OCI-LY7 (cell line): ENCODE results near the gene C6orf89. TPM values are rescaled to one million over a fixed set of nuclear protein-coding genes. Genes with fewer than 3 reads are reported as not detected.

Source experiments
- BruUV-seq: library from RNA; stranded (reverse); fragments of 400-500 nt; replicated peaks from 2 replicates; lab custom pipeline; 2021; lab: Mats Ljungman, UMichigan
- CTCF ChIA-PET: fragments of 300-600 bp; sonication (Branson Sonifier 250); formaldehyde crosslinking; loops from one replicate; lab custom pipeline; 2022; ENCODE audit warnings: antibody characterized with exemption; ENCODE audit not compliant: unreplicated experiment; lab: Charles Lee
- POLR2A ChIA-PET: fragments of 300-600 bp; sonication (Branson Sonifier 250); formaldehyde crosslinking; loops from one replicate; lab custom pipeline; 2022; ENCODE audit warnings: antibody characterized with exemption; lab: Charles Lee
- DNase-seq: peaks from one replicate; pipeline ENCODE4 v3.0.0-alpha.2; 2015; ENCODE audit warnings: low spot score
- H2AFZ ChIP-seq: fragments of 200-600 bp; sonication (generic), shearing (Covaris generic); 2 replicates; pipeline ENCODE4 v1.6.1; 2014; ENCODE audit warnings: mild to moderate bottlenecking, antibody characterized with exemption, low read length, moderate library complexity
- H3K27ac ChIP-seq: fragments of 200-600 bp; sonication (generic); 2 replicates; pipeline ENCODE4 v1.5.1; 2014; ENCODE audit warnings: mixed run types, low read depth, mild to moderate bottlenecking, moderate library complexity, low read length, inconsistent platforms; ENCODE audit not compliant: poor library complexity, severe bottlenecking
- H3K36me3 ChIP-seq: fragments of 200-600 bp; sonication (generic); 2 replicates; pipeline ENCODE4 v1.6.1; 2014; ENCODE audit warnings: mild to moderate bottlenecking, antibody characterized with exemption, low read length, moderate library complexity, mixed read lengths; ENCODE audit not compliant: insufficient read depth
- H3K4me1 ChIP-seq: fragments of 200-600 bp; sonication (generic); 2 replicates; pipeline ENCODE4 v1.5.1; 2014; ENCODE audit warnings: mild to moderate bottlenecking, low read length; ENCODE audit not compliant: insufficient read depth, poor library complexity, severe bottlenecking
- H3K4me2 ChIP-seq: fragments of 200-600 bp; sonication (generic); 2 replicates; pipeline ENCODE4 v1.6.1; 2014; ENCODE audit warnings: mild to moderate bottlenecking, low read length
- H3K4me3 ChIP-seq: fragments of 200-600 bp; sonication (generic); 2 replicates; pipeline ENCODE4 v1.5.1; 2014; ENCODE audit warnings: mild to moderate bottlenecking, low read depth, low read length; ENCODE audit not compliant: poor library complexity, severe bottlenecking
- H3K79me2 ChIP-seq: fragments of 200-600 bp; sonication (generic); 2 replicates; pipeline ENCODE4 v1.6.1; 2016; ENCODE audit warnings: low read depth, mild to moderate bottlenecking, low read length, moderate library complexity, mixed read lengths; ENCODE audit not compliant: insufficient read depth
- H3K9me2 ChIP-seq: fragments of 200-600 bp; sonication (generic); 2 replicates; pipeline ENCODE4 v1.6.1; 2016; ENCODE audit warnings: mild to moderate bottlenecking, low read length, mixed read lengths; ENCODE audit not compliant: insufficient read depth
- H3K9me3 ChIP-seq: fragments of 200-600 bp; sonication (generic); 2 replicates; pipeline ENCODE4 v1.6.1; 2014; ENCODE audit warnings: mild to moderate bottlenecking, mixed run types, low read length, mixed read lengths
- H4K20me1 ChIP-seq: fragments of 200-600 bp; sonication (generic); 2 replicates; pipeline ENCODE4 v1.6.1; 2014; ENCODE audit warnings: mild to moderate bottlenecking, antibody characterized with exemption, low read length, moderate library complexity, mixed read lengths; ENCODE audit not compliant: insufficient read depth
- CTCF ChIP-seq: fragments of 200-600 bp; sonication (generic); conservative IDR thresholded peaks from 2 replicates; pipeline ENCODE4 v1.5.1; 2014; ENCODE audit warnings: mild to moderate bottlenecking, antibody characterized with exemption, low read length, moderate library complexity, mixed read lengths
- EZH2phosphoT487 ChIP-seq: fragments of 200-600 bp; sonication (generic); IDR thresholded peaks from 2 replicates; pipeline ENCODE4 v1.6.1; 2018; ENCODE audit warnings: low read depth, borderline replicate concordance, mild to moderate bottlenecking, mixed run types, antibody characterized with exemption, low read length, moderate library complexity, mixed read lengths
- intact Hi-C: fragments of 100-400 bp; cut with micrococcal nuclease; formaldehyde crosslinking; loops from one replicate; pipeline ENCODE4 v1.10.0; 2022; ENCODE audit not compliant: unreplicated experiment
- total RNA-seq, 2 experiments: library from RNA; depleted of rRNA in 1 of 2; stranded (reverse); fragments of >200 nt in 1 of 2; shearing (Covaris generic) in 1 of 2; gene quantifications; 2 replicates each; pipeline ENCODE4 v1.2.3, GENCODE V29; 2014 to 2022

The C6orf89 gene
- total RNA-seq, 2 experiments from 2014 or later = 20.1 to 25.7 TPM

DNA sequence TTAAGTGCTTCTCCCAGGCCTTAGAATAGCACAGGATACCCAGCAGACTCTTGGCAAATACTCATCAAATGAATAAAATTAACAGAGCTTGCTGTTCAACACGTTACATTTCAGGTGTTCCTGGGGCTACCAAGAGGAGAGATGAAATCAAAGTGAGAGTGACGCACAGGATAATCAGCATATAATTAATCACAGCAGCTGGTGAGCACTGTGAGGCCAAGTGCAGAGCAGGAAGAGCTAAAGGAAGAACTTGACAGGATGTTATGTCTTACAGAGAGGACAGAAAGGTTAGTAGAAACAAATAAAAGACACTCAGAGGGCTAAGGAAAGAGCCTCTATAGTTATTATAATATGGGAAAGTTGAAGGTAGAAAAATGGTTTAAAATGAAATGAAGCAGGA, 19.9 kb upstream of the C6orf89 start:
- BruUV-seq = no TSS peak
- intact Hi-C loops = no loop called here
- Histone ChIP-seq H3K4me3 (no peak overlapping the region), H4K20me1 (no peaks in the 10 kb centered on the region; the same call in 1 of the 2 replicates), H3K4me2 (no peak overlapping the region), H3K4me1 (peaks cover 7% of the 10 kb centered on the region), H3K27ac (no peak overlapping the region), H2AFZ (no peak overlapping the region), H3K36me3 (peaks cover 96% of the 10 kb centered on the region), H3K9me2 (no peaks in the 10 kb centered on the region), H3K79me2 (peaks cover 49% of the 10 kb centered on the region; the same call in 1 of the 2 replicates), H3K9me3 (no peaks in the 10 kb centered on the region)
- ChIA-PET POLR2A (interaction anchor here (0.5 to 1.3 kb wide), 5 partner anchors 8 to 120 kb away, joined by 3 to 4 read pairs (median 3); partner anchors contain the start of genes MTCH1 and PPIL1), CTCF (no interaction called here)
- DNase-seq = no peak
- TF ChIP-seq EZH2phosphoT487 = no peak
- TF ChIP-seq CTCF = no peak

DNA sequence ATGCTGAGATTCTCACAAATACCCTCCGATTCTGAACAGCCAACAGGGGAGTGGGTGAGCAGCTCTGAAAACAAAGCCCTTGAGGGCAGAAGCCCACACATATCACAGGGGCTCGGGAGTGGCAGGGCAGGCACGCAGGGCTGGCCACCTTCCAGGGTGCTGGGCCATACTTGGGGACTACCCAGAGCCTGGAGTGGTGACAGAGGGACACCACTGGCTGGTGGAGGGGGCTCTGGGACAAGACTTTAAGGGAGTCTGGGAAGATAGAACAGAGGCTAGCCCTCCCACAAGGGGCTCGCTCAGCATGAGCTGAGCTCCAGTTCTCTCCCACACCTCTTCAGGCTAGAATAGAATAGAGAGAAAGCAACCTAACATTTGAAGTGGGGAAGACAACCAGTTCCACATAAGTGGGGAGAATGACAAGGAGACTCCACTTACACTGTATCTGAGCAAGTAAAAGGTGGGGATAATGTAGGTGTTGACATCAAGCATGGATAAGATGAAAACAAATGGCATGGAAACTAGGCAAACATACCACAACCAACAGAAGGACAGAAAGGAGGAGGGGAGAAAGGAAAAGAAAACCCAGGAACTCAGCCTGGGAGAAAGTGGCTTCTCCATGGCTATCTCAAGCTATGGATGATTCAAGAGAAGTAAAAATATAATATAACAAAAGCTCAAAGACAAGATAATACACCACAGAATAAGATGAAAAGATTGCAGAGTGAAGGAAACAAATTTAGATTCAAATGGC, 18.1 kb upstream of the C6orf89 start:
- peaks cover 60% of the 10 kb centered on the region; the same call in 1 of the 2 replicates for H3K79me2 ChIP-seq
- H4K20me1 ChIP-seq = no peaks in the 10 kb centered on the region; the same call in 1 of the 2 replicates
- CTCF ChIA-PET = no interaction called here
- no peaks in the 10 kb centered on the region for H3K9me2 ChIP-seq
- no peaks in the 10 kb centered on the region for H3K9me3 ChIP-seq
- no peak overlapping the region for H3K4me2 ChIP-seq
- no peak overlapping the region for H3K27ac ChIP-seq
- no peak for DNase-seq
- no TSS peak for BruUV-seq
- POLR2A ChIA-PET = no interaction called here
- no peak for TF ChIP-seq CTCF
- no peak for TF ChIP-seq EZH2phosphoT487
- H2AFZ ChIP-seq = no peak overlapping the region
- peaks cover 93% of the 10 kb centered on the region for H3K36me3 ChIP-seq
- intact Hi-C loops = no loop called here
- no peak overlapping the region for H3K4me3 ChIP-seq
- H3K4me1 ChIP-seq = peaks cover 11% of the 10 kb centered on the region

GRCh38 chr6:36871686-36872085, 14.1 kb upstream of the C6orf89 start:
- no peak overlapping the region for H2AFZ ChIP-seq
- ChIA-PET CTCF (no interaction called here), POLR2A (interaction anchor here (0.6 to 1.5 kb wide), 4 partner anchors 8 to 453 kb away, joined by 3 to 6 read pairs (median 4); partner anchors contain the start of gene C6orf89)
- BruUV-seq = no TSS peak
- no peak overlapping the region for H3K27ac ChIP-seq
- H3K79me2 ChIP-seq = peaks cover 62% of the 10 kb centered on the region
- intact Hi-C loops = no loop called here
- H4K20me1 ChIP-seq = no peaks in the 10 kb centered on the region; the same call in 1 of the 2 replicates
- peaks cover 24% of the 10 kb centered on the region for H3K4me1 ChIP-seq
- no peak for TF ChIP-seq EZH2phosphoT487
- TF ChIP-seq CTCF = no peak
- DNase-seq = no peak
- no peak overlapping the region for H3K4me3 ChIP-seq
- no peaks in the 10 kb centered on the region for H3K9me2 ChIP-seq
- no peaks in the 10 kb centered on the region for H3K9me3 ChIP-seq
- no peak overlapping the region for H3K4me2 ChIP-seq
- H3K36me3 ChIP-seq = peaks cover 58% of the 10 kb centered on the region
